ENCODE data around the gene SERPINA10.
"Not testable (repeated sequence)": the region's sequence is repeated elsewhere in the genome, so short reads cannot be mapped to it uniquely, and the experiment has no call there.

Gene SERPINA10

DNA sequence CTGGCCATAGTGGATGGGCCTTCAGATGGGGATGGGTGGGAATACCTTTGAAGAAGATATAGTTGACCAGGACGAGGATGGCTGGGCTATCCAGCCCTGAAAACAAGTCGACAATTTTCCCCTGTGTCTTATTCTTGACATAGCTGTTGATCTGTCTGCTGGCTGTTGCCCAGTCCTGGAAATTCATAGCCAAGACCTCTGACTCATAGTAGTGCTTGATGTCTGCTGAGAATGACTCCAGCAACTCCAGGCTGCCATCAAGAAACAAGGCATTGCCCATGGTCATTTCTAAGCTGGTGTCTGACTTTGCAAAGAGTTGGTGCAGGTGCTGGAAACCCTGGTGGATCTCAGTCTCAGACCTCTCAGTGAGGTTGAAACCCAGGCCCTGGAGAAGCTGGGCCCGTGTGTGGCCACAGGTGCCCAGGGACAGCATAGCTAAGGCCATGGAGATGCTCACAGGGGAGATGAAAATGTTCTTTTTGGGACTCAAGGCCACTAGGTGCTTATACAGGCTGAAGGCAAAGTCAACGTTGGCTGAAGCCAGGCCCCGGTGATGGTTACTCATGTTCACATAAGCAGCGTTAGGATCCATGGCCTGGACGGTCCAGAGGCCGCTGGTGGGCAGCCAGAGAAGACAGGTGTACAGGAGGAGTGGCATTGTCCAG lies 21.1 kb upstream of the SERPINA10 start:
- DNase-seq = no peak

- no peak for DNase-seq
Observed at GRCh38 chr14:94312481-94313246, 19.6 kb upstream of the SERPINA10 start.

DNA sequence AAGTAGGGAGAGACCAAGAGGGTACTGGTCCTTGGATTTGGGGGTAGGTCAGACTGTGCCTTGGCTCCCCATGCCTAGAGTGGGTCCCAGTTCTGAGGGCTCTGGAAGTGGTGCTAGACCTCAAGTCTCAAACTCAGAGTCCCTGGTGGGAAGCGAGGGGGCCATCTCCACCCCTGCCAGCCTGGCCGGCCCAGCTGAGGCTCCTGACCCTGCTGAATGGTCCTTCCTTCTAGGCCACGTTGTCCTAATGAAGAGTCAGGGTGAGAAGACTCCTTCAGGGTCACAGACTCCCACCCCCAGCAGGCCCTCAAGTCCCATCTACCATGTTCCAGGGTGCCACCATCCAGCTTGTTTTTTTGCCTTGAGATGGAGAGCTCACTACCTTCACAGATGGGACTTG lies 17.2 kb upstream of the SERPINA10 start:
- DNase-seq = no peak

DNA sequence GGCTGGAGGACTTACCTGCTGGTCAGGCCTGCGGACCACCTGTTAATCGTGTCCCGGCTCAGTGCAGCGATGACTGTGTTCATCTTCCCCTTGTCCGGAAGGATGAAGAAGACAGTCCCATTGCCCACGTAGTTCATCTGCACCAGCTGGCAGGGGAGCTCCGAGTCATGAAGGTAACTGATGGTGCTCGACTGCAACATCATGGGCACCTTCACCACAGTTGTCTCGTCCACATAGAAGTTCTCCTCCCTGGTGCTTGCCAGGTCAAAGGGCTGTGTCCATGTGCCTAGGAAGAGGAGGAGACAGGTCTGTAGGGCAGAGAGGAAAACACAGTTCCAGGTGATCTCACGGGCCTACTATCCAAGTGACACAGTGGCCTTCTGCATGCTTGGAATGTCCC lies 16.7 kb upstream of the SERPINA10 start:
- no peak for DNase-seq

DNA sequence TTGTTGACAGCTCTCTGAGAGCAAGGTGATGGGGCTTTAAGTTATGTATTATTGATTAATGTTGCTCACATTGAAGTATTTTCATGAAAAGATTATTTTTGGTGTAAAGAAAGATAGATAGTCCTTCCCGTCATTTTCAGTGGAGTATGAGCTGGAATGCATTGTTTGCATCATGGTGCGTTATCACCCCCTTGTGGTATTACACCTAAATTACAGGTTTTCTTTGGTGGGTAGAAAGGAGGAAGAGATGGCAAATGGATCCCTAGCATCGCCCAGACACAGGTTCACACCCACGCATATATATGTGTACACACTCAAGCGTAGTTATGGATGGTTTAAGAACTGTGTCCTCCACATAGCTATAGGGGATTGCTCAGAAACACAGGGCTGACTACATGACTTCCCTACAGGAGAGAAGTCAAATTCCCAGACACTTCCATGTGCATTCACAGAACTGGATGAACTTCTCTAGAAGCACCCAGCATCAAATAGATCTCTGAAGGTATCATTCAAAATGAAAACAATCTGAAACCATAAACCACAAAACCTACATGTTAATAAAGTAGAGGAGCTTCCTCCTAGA lies 14.4 kb upstream of the SERPINA10 start:
- DNase-seq = peak; percentile 26

DNA sequence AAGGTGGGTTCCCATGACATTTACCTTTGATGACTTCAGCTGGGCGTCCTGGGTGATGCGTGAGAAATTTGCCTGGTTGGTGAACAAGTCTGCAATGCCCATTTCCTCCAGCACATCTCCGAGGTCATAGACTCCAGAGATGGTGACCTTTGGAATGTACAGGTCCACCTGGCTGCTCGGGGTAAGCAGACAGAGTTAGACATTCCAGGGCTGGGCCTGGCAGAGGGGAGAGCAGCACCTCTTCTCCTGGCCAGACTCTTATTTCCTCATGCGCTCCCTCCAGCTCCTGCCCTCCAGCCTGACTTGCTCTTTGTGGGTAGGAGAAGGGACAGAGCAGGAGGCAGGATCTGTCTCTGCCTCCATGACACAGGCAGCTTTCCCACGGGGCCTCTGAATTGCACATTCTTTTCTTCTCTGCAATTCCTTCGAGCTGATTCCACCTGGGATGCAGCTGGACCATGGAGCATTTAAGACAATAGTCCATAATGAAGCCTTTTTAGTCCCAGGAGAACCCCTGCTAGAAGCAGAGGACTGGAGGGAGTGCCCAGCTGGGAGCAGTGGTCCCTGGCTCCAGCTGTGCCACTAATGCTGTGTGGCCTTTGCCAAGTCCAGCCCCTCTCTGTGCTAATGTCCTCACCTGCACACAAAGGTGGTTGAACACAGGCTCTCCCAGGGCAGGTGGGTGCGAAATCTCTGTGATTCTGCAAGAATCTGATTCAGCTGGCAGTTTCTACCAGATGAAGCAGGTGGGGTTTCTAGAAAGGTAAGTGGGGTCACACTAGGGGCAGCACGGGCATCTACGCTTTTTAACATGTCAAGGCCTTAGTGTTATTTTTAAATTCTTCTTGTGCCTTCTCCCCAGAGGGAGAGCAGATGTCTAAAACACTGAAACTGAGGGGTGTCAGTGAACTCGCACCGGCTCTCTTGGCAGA lies 13.2 kb upstream of the SERPINA10 start:
- DNase-seq = no peak

DNA sequence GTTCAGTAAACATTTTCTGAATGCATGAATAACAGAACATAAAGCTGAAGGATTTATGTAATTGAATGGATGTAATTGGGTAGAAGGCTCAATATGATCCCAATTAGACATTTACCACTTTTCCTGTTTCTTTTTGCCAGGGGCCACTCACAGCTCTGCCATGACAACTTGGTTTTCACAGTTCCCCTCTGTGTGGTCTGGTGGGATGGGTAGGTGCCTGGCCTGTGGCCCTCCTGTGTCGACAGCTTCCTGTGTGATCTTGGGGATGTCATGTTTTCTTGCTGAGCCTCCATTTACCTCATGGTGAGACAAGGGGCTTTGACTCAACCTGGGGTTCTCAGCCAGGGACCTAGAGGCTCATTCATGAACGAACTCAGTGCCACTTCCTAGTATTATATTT lies 12.6 kb upstream of the SERPINA10 start:
- DNase-seq = no peak

DNA sequence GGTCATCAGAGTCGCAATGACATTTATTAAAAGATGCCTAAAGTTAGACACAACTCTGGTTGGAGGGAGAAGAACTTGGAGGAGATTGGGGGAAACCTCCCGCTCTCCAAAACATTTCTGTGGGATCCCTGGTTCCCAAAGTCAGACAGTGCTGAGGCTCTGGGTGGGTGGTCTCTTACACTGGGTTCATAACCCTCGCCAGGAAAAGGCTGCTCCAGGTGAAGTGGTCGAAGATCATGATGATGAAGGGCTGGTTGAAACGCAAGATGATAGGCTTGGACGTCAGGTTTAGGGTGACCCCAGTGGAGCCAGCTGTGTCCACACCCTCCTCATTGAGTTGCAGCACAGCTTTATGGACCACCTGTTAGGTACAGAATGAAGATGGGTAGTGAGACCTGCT lies 11.2 kb upstream of the SERPINA10 start:
- no peak for DNase-seq

DNA sequence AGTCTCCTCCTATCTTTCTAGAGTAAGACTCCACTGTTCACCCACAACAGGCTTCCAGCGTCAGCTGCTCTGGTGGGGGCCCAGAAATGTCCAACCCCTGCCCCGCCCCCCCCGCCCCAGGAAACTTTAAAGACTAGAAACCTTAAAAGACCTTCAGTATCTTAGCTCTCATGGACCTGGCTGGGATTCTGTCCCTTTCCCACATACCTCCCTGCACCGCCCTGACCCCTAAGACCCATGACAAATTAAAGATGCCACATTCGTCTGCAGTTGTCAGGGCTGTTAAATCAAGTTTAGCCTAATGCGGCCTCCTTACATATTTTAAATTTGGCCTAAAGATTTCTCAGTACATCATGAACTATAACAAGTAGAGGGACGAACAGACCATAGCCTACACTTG lies 10.0 kb upstream of the SERPINA10 start:
- no peak for DNase-seq

- DNase-seq = no peak
Observed at GRCh38 chr14:94298130-94298529, 5.1 kb upstream of the SERPINA10 start.

- not testable (repeated sequence) for DNase-seq
Observed at GRCh38 chr14:94296181-94296545, 3.1 kb upstream of the SERPINA10 start.

DNA sequence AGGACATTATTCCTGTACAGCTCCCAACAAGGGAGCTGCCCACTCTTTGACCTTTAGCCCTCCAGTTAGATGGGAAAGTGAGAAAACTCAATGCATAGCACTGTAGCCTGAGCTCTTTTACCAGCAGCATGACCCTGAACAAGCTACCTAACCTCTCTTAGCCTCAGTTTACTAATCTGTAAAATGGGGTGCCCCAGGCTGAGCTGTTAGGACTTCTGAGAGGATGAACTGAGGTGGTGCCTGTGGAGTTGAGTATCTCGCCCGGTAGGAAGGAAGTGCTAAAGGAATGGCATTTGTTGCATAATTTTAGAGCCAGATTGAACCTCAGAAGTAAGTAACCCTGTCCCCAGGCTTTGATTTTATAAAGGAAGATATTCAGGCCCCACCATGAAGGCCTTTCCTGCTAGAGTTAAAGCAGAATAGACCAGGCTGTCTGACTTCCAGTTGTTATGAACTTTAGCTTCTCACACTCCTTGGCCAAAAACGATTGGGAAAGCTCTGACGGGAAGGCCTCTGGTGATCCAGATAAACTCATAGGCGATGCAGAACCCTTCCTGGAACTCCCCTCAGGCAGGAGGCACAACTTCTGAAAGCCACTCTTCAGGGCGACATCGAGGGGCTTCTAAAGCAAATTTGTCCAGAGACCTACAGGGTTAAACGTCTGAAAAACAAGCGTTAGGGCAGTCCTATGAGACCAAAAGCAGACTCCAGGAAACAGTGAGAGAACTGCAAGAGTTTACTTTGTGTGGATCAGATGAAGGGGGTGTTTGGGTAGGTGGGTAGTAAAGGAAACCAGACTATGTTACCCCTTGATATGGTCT lies 2.5 kb upstream of the SERPINA10 start:
- DNase-seq = no peak

GRCh38 chr14:94293578-94293924 lies 483 bp upstream of the SERPINA10 start:
- DNase-seq = no peak

DNA sequence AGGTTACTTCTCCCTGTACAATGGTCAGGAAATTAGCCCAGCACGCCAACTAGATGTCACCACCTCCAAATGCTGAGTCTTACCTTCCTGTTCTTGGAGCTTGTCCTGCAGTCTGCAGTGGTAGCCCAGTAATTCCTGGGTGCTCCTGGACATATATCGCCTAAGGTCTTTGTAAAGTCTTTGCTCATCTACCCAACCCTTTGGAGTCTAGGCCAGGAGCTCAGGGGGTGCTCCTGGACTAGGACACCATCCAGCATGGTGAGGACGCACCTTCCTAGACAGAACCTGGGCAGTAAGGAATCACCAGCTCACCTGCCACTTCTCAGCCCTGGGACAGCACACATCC lies 569 bp downstream of the SERPINA10 start:
- DNase-seq = no peak

DNA sequence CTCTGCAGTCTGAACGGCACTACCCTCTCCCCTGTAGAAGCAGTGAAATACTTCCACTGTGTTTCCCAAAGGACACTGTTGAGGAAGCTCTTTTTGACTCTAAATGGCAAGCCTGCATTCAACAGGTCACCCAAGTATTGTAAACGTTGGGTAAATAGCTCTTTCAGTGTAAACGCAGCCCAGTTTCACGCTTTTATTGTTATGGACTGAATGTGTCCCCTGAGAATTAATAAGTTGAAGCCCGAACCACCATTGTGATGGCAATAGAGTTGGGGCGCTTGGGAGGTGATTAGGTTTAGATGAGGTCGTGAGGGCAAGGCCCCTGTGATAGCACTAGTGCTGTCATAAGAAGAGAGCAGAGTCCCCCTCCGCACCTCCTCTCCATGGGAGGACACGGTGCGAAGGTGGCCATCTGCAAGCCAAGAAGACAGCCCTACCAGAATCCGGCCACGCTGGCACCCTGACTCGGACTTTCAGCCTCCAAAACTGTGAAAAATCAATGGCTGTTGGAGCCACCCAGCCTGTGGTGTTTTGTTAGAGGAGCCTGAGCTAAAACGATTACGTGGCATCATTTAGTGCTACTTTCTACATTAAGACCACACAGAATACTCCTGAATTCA lies 1.1 kb downstream of the SERPINA10 start:
- DNase-seq = no peak

- no peak for DNase-seq
Observed at GRCh38 chr14:94291159-94291905, 1.7 kb downstream of the SERPINA10 start.

DNA sequence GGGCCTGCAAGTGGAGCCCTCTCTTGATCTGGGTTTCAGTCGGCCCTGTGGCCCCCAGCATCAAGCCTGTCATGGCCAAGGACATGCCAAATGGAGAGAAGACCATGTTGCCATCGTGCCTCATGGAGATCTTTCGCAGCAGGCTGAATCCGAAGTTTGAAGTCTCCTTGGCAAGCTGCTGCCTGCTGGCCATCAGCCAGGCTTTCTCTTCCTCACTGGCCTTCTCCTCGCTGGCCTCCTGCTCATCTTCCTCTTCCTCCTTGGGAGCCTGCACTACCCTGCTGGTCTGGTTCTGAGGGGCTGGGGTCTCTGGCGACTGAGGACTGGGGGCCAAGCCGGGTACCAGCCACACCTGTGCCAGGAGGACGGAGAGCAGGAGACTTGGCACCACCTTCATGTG lies 2.9 kb downstream of the SERPINA10 start:
- no peak for DNase-seq

GRCh38 chr14:94288610-94289465 lies 4.2 kb downstream of the SERPINA10 start:
- no peak for DNase-seq

GRCh38 chr14:94285158-94285557 lies 7.9 kb downstream of the SERPINA10 start:
- DNase-seq = no peak

- no peak for DNase-seq
Observed at GRCh38 chr14:94284221-94284620, 8.8 kb downstream of the SERPINA10 start.
